ENCODE measurements around the gene KCNQ2. TPM values are rescaled to one million over a fixed set of nuclear protein-coding genes. Genes with fewer than 3 reads are reported as not detected.

The KCNQ2 gene
- total and polyA plus RNA-seq, 4 donors = not detected

GRCh38 chr20:63467294-63468083 is 5.0 kb downstream of the KCNQ2 start:
- Histone ChIP-seq H3K4me3 (ENCODE audit: low read depth in 1 of 3, low read length in 3 of 3) (no peak overlapping the region), H3K36me3 (ENCODE audit: control insufficient read depth in 4 of 4, insufficient read depth in 3 of 4, low read depth in 1 of 4, low read length in 3 of 4) (no peaks in the 10 kb centered on the region), H3K9me3 (ENCODE audit: control insufficient read depth in 4 of 4, low read length in 3 of 4) (no peaks in the 10 kb centered on the region), H3K4me1 (ENCODE audit: control insufficient read depth in 4 of 4, insufficient read depth in 4 of 4, low read length in 3 of 4) (peaks cover 0 to 4% (median 2%) of the 10 kb centered on the region in 4 donors), H3K27ac (ENCODE audit: low read depth in 1 of 2, low read length in 2 of 2) (no peak overlapping the region), H3K9ac (ENCODE audit: low read depth in 1 of 2, low read length in 2 of 2) (no peak overlapping the region), H3K27me3 (ENCODE audit: control insufficient read depth in 4 of 4, insufficient read depth in 4 of 4, low read length in 3 of 4) (peaks cover 3 to 5% (median 5%) of the 10 kb centered on the region in 4 donors)
- DNase-seq (ENCODE audit: low spot score) = no peak
- TF ChIP-seq GABPA (IDR thresholded peaks at IDR 0.05 in 1 of 2, conservative IDR thresholded peaks at IDR 0.05 in 1 of 2) = no peak
- WGBS = 65% methylated on average over 19 of the region's 19 CpGs

DNA sequence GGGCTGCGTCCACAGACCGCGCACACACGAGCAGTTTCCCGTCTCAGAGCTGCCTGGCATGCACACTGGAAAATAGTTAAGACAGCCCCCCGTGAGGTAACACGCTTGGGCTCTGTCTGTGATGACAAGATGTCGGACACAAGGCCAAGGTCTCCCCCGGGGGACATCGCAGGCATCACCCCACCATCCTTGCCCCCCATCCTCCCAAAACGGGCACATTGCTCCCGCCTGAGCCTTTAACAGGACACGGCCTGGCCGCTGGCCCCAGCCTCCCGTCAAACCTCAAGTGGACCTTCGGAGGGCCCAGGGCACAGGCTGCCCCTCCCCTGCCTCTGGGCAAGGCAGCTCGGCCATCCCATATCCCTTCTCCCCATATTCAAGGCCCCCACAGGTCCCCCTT is 5.6 kb downstream of the KCNQ2 start:
- WGBS = 79% methylated on average over 17 of the region's 17 CpGs
- Histone ChIP-seq H3K4me1 (ENCODE audit: control insufficient read depth in 4 of 4, insufficient read depth in 4 of 4, low read length in 3 of 4) (peaks cover 0 to 3% (median under 1%) of the 10 kb centered on the region in 4 donors), H3K27me3 (ENCODE audit: control insufficient read depth in 4 of 4, insufficient read depth in 4 of 4, low read length in 3 of 4) (peaks cover 3 to 8% (median 5%) of the 10 kb centered on the region in 4 donors), H3K36me3 (ENCODE audit: control insufficient read depth in 4 of 4, insufficient read depth in 3 of 4, low read depth in 1 of 4, low read length in 3 of 4) (no peaks in the 10 kb centered on the region), H3K9me3 (ENCODE audit: control insufficient read depth in 4 of 4, low read length in 3 of 4) (no peaks in the 10 kb centered on the region), H3K9ac (ENCODE audit: low read depth in 1 of 2, low read length in 2 of 2) (no peak overlapping the region), H3K4me3 (ENCODE audit: low read depth in 1 of 3, low read length in 3 of 3) (no peak overlapping the region), H3K27ac (ENCODE audit: low read depth in 1 of 2, low read length in 2 of 2) (no peak overlapping the region)
- no peak for DNase-seq (ENCODE audit: low spot score)
- no peak for TF ChIP-seq RXRA (IDR thresholded peaks at IDR 0.05)
- TF ChIP-seq, protein P1, sequence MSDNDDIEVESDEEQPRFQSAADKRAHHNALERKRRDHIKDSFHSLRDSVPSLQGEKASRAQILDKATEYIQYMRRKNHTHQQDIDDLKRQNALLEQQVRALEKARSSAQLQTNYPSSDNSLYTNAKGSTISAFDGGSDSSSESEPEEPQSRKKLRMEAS (IDR thresholded peaks at IDR 0.05) = no peak
- TF ChIP-seq JUND (IDR thresholded peaks at IDR 0.05) = no peak
- TF ChIP-seq TAF1 (conservative IDR thresholded peaks at IDR 0.05) = no peak
- TF ChIP-seq REST (IDR thresholded peaks at IDR 0.05) = no peak
- TF ChIP-seq FOXA2 (IDR thresholded peaks at IDR 0.05) = no peak
- TF ChIP-seq NR2F2 (IDR thresholded peaks at IDR 0.05) = no peak
- no peak for TF ChIP-seq FOXA1 (IDR thresholded peaks at IDR 0.05)
- TF ChIP-seq, protein P2, sequence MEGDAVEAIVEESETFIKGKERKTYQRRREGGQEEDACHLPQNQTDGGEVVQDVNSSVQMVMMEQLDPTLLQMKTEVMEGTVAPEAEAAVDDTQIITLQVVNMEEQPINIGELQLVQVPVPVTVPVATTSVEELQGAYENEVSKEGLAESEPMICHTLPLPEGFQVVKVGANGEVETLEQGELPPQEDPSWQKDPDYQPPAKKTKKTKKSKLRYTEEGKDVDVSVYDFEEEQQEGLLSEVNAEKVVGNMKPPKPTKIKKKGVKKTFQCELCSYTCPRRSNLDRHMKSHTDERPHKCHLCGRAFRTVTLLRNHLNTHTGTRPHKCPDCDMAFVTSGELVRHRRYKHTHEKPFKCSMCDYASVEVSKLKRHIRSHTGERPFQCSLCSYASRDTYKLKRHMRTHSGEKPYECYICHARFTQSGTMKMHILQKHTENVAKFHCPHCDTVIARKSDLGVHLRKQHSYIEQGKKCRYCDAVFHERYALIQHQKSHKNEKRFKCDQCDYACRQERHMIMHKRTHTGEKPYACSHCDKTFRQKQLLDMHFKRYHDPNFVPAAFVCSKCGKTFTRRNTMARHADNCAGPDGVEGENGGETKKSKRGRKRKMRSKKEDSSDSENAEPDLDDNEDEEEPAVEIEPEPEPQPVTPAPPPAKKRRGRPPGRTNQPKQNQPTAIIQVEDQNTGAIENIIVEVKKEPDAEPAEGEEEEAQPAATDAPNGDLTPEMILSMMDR (IDR thresholded peaks at IDR 0.05; ENCODE audit: low read depth, low read length, missing input control) = no peak
- TF ChIP-seq RAD21 (IDR thresholded peaks at IDR 0.05) = no peak
- TF ChIP-seq HNF4G (IDR thresholded peaks at IDR 0.05) = no peak
- TF ChIP-seq EGR1 (IDR thresholded peaks at IDR 0.05; ENCODE audit: low read depth in 2 of 2) = no peak
- no peak for TF ChIP-seq ZBTB33 (IDR thresholded peaks at IDR 0.05)
- TF ChIP-seq GABPA (IDR thresholded peaks at IDR 0.05 in 1 of 2, conservative IDR thresholded peaks at IDR 0.05 in 1 of 2) = no peak
- TF ChIP-seq HNF4A (conservative IDR thresholded peaks at IDR 0.05) = no peak
- TF ChIP-seq SP1 (IDR thresholded peaks at IDR 0.05) = no peak
- no peak for TF ChIP-seq ATF3 (IDR thresholded peaks at IDR 0.05)
